Measurements from ENCODE around the gene TRABD2A.

Gene TRABD2A

DNA sequence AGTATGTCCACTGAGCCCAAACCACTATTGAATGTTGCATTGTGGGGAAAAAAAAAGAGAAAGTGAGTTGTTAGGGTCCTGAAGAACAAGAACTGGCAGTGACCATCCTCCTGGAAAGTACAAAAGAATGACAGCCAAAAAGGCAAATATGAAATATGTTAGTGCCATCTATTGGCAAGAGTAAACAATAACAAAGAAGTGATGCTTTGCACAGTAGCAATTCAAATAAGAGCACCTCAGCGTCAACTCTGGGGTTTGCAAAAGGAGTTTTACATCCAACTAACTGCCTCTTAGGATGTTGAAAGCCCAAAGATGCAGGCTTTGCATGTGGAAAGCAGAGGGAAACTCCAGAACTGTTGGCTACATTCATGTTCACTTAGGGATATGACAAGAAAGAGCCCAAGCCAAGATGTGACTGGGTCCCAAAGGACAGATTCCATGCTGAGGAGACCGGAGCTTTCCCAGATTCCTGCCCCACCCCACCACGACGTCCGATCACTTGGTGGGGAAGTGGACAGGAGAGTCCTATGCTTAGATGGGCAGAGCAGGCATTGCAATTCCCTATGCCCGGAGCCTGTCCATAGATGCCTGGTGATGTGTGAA lies 15.6 kb downstream of the TRABD2A start:
- H2AFZ ChIP-seq (ENCODE audit: low read length, unreplicated experiment), result no peak overlapping the region
- no peaks in the 10 kb centered on the region for H3K79me2 ChIP-seq (ENCODE audit: control insufficient read depth, insufficient read depth, low read length, unreplicated experiment)
- H3K27me3 ChIP-seq (ENCODE audit: insufficient read depth, low read length), result no peaks in the 10 kb centered on the region
- H3K4me1 ChIP-seq (ENCODE audit: control insufficient read depth, insufficient read depth, low read length, unreplicated experiment), result no peaks in the 10 kb centered on the region
- no peak overlapping the region for H3K4me3 ChIP-seq (ENCODE audit: low read depth, low read length)
- peaks cover 3% of the 10 kb centered on the region; the same call in 1 of the 2 replicates for H3K36me3 ChIP-seq (ENCODE audit: insufficient read depth, low read length)
- H3K27ac ChIP-seq (ENCODE audit: low read depth, low read length), result no peak overlapping the region

DNA sequence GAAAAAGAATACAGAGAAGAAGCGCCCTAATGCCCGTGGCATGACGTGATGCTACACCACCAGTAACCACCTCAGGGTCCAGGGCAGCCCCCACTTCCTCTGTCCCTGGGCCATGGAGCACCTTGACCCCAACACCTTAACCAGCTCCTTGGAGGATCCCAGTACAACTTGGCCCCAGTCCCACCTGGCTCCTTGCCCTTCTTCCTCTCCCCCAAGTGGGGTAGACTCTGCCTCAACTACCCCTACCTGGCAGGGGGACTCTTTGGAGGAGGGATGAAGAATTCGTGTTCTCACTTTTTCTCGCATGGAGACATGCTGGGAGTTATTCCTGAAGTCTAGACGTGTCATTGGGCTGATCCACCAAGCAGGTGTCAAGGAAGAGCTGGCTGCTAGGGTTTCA lies 18.9 kb downstream of the TRABD2A start:
- peaks cover 5% of the 10 kb centered on the region for H3K79me2 ChIP-seq (ENCODE audit: control insufficient read depth, insufficient read depth, low read length, unreplicated experiment)
- no peaks in the 10 kb centered on the region for H3K36me3 ChIP-seq (ENCODE audit: insufficient read depth, low read length)
- H3K27ac ChIP-seq (ENCODE audit: low read depth, low read length), result no peak overlapping the region

DNA sequence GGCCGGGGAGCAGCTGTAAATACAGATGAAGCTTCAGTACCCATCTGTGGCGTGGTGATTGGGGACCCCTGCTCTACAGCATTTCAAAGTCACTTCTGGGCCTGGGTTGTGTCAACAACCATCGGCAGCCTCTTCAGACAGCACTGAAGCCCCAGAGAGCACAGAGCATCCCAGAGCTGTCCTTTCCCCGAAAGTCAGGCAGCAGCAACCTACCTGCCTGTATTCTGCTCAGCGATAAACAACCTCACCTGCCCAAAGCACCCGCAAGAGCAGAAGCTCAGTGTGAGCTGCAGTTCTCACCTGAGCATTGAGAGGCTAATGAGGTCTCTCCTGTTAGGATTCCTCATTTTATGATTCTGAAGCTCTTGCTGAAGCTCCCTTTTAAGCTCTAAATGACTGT lies 19.3 kb downstream of the TRABD2A start:
- Histone ChIP-seq H3K4me1 (ENCODE audit: control insufficient read depth, insufficient read depth, low read length, unreplicated experiment) (peaks cover 6% of the 10 kb centered on the region), H2AFZ (ENCODE audit: low read length, unreplicated experiment) (no peak overlapping the region), H3K27me3 (ENCODE audit: insufficient read depth, low read length) (no peaks in the 10 kb centered on the region), H3K27ac (ENCODE audit: low read depth, low read length) (no peak overlapping the region), H3K4me3 (ENCODE audit: low read depth, low read length) (no peak overlapping the region), H3K36me3 (ENCODE audit: insufficient read depth, low read length) (no peaks in the 10 kb centered on the region), H3K79me2 (ENCODE audit: control insufficient read depth, insufficient read depth, low read length, unreplicated experiment) (peaks cover 5% of the 10 kb centered on the region)

More for the DNA sequence above, 18.9 kb downstream of the TRABD2A start:
- peaks cover 6% of the 10 kb centered on the region for H3K4me1 ChIP-seq (ENCODE audit: control insufficient read depth, insufficient read depth, low read length, unreplicated experiment)
- H2AFZ ChIP-seq (ENCODE audit: low read length, unreplicated experiment), result no peak overlapping the region
- H3K4me3 ChIP-seq (ENCODE audit: low read depth, low read length), result no peak overlapping the region
- H3K27me3 ChIP-seq (ENCODE audit: insufficient read depth, low read length), result no peaks in the 10 kb centered on the region

DNA sequence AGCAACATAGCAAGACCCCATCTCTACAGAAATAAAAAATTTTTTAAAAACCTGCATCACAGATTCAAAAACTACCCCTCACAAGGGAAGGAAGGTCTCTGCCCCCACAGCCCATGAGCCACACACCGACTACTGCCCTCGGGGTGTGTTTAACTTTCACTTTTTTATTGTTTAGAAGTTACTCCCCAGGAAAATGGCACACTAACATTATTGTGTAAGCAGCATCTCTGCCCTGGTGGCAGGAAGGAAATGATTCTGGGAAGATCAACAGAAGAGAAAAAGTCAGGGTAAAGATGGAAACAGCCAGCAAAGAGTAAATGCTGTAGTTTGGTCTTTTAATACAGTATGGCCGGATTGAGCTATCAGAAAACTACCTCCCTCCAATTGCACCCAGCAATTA lies 21.9 kb downstream of the TRABD2A start:
- Histone ChIP-seq H3K36me3 (ENCODE audit: insufficient read depth, low read length) (no peaks in the 10 kb centered on the region), H3K4me1 (ENCODE audit: control insufficient read depth, insufficient read depth, low read length, unreplicated experiment) (peaks cover 6% of the 10 kb centered on the region), H3K27me3 (ENCODE audit: insufficient read depth, low read length) (no peaks in the 10 kb centered on the region), H3K79me2 (ENCODE audit: control insufficient read depth, insufficient read depth, low read length, unreplicated experiment) (peaks cover 5% of the 10 kb centered on the region), H2AFZ (ENCODE audit: low read length, unreplicated experiment) (no peak overlapping the region), H3K4me3 (ENCODE audit: low read depth, low read length) (no peak overlapping the region), H3K27ac (ENCODE audit: low read depth, low read length) (no peak overlapping the region)

DNA sequence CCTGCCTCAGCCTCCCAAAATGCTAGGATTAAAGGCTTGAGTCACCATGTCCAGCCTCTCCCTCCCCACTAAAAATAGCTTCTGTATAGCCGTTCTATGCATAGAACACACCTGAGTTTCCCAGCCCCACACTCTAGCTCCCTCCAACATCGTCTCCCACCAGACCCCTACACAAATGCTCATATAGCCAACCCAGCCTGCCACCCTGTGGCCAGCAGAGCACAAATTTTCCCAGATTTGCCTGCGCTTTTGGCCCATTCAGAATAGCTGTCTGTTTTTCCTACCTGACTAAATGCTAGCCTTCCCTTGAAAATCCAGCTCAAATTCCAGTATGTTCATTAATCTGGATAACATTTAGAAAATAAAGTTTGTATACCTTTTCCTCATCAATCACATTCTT lies 22.8 kb downstream of the TRABD2A start:
- H3K36me3 ChIP-seq (ENCODE audit: insufficient read depth, low read length), result no peaks in the 10 kb centered on the region
- H3K4me3 ChIP-seq (ENCODE audit: low read depth, low read length), result no peak overlapping the region
- H3K79me2 ChIP-seq (ENCODE audit: control insufficient read depth, insufficient read depth, low read length, unreplicated experiment), result peaks cover 5% of the 10 kb centered on the region
- no peak overlapping the region for H3K27ac ChIP-seq (ENCODE audit: low read depth, low read length)
- no peak overlapping the region for H2AFZ ChIP-seq (ENCODE audit: low read length, unreplicated experiment)
- H3K27me3 ChIP-seq (ENCODE audit: insufficient read depth, low read length), result no peaks in the 10 kb centered on the region
- H3K4me1 ChIP-seq (ENCODE audit: control insufficient read depth, insufficient read depth, low read length, unreplicated experiment), result peaks cover 6% of the 10 kb centered on the region

DNA sequence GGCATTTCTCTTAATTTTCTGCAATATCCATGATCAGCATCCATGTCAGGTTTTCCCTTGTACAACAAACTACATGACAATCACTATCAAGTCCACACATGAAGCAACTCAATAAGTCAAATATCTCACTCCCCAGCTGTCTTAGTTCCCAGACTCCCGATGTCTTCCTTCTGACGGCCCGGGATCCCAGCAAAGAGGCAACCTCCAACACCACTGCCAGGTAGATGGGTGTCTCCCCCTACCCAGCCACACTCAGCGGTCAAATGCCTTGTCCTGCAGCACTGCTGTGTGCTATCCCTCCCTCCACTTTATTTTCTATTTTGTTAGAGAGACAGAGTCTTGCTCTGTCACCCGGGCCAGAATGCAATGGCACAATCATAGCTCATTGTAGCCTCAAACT lies 23.3 kb downstream of the TRABD2A start:
- Histone ChIP-seq H3K27me3 (ENCODE audit: insufficient read depth, low read length) (no peaks in the 10 kb centered on the region), H3K4me1 (ENCODE audit: control insufficient read depth, insufficient read depth, low read length, unreplicated experiment) (peaks cover 6% of the 10 kb centered on the region), H3K79me2 (ENCODE audit: control insufficient read depth, insufficient read depth, low read length, unreplicated experiment) (peaks cover 5% of the 10 kb centered on the region), H3K36me3 (ENCODE audit: insufficient read depth, low read length) (no peaks in the 10 kb centered on the region), H3K4me3 (ENCODE audit: low read depth, low read length) (no peak overlapping the region), H2AFZ (ENCODE audit: low read length, unreplicated experiment) (no peak overlapping the region), H3K27ac (ENCODE audit: low read depth, low read length) (no peak overlapping the region)

DNA sequence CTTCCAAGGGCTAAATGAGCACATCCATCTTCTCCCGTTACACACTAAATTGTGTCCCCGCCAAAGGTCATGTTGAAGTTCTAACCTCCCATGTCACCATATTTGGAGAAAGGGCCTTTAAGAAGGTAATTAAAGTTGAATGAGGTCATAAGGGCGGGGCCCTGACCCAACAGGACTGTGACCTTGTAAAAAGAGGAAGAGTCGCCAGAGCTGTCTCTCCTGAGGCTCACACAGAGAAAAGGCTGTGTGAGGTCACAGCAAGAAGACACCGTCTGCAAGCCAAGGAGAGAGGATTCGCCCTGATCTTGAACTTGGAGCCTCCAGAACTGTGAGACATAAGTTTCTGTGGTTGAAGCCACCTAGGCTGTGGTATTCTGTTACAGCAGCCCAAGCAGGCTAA lies 24.1 kb downstream of the TRABD2A start:
- Histone ChIP-seq H2AFZ (ENCODE audit: low read length, unreplicated experiment) (no peak overlapping the region), H3K36me3 (ENCODE audit: insufficient read depth, low read length) (no peaks in the 10 kb centered on the region), H3K4me3 (ENCODE audit: low read depth, low read length) (no peak overlapping the region), H3K27ac (ENCODE audit: low read depth, low read length) (no peak overlapping the region), H3K27me3 (ENCODE audit: insufficient read depth, low read length) (no peaks in the 10 kb centered on the region), H3K4me1 (ENCODE audit: control insufficient read depth, insufficient read depth, low read length, unreplicated experiment) (peaks cover 6% of the 10 kb centered on the region), H3K79me2 (ENCODE audit: control insufficient read depth, insufficient read depth, low read length, unreplicated experiment) (peaks cover 5% of the 10 kb centered on the region)

DNA sequence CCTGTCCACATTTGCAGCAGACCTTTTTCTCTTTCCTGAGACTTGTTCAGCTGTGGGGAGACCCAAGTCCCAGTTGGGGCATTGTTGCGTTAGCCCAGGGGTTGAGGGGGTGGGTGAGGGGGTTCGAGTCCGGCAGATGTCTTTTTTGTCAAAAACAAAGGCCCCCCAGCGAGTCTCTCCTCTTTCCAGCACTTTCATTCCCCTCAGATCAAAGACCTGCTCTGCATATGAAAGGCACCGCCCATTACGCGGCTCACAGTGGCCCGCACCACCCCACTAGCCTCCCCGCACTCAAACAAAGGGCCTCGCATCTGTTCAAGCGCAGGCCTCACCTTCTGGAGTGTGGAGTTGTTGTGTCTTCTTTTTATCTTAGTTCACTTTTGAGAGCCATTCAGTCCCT lies 25.2 kb downstream of the TRABD2A start:
- Histone ChIP-seq H3K79me2 (ENCODE audit: control insufficient read depth, insufficient read depth, low read length, unreplicated experiment) (peaks cover 5% of the 10 kb centered on the region), H3K4me3 (ENCODE audit: low read depth, low read length) (no peak overlapping the region)

DNA sequence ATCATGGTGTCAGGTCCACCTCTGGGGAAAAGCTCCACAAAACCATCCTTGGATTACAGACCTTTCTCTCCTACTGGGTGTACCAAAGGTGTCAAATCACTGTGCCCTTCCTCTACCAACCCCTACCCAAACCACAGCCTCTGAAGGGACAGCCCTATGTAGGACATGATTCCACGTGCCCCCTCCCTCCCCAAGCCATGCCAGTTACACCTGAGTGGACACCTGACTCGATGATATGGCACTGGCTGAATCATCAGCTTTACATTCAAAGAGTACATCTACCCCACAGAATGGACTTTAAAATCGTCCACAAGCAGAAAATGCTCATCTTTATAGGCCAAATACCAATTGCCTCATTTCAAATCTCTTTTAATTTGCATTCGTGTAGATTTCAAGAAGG lies 26.0 kb downstream of the TRABD2A start:
- Histone ChIP-seq H3K4me3 (ENCODE audit: low read depth, low read length) (no peak overlapping the region), H3K4me1 (ENCODE audit: control insufficient read depth, insufficient read depth, low read length, unreplicated experiment) (peaks cover 6% of the 10 kb centered on the region), H2AFZ (ENCODE audit: low read length, unreplicated experiment) (no peak overlapping the region), H3K27ac (ENCODE audit: low read depth, low read length) (no peak overlapping the region), H3K36me3 (ENCODE audit: insufficient read depth, low read length) (no peaks in the 10 kb centered on the region), H3K27me3 (ENCODE audit: insufficient read depth, low read length) (no peaks in the 10 kb centered on the region), H3K79me2 (ENCODE audit: control insufficient read depth, insufficient read depth, low read length, unreplicated experiment) (peaks cover 5% of the 10 kb centered on the region)

More for the DNA sequence above, 25.2 kb downstream of the TRABD2A start:
- Histone ChIP-seq H3K4me1 (ENCODE audit: control insufficient read depth, insufficient read depth, low read length, unreplicated experiment) (peaks cover 6% of the 10 kb centered on the region), H2AFZ (ENCODE audit: low read length, unreplicated experiment) (no peak overlapping the region), H3K27me3 (ENCODE audit: insufficient read depth, low read length) (no peaks in the 10 kb centered on the region), H3K36me3 (ENCODE audit: insufficient read depth, low read length) (no peaks in the 10 kb centered on the region), H3K27ac (ENCODE audit: low read depth, low read length) (no peak overlapping the region)

DNA sequence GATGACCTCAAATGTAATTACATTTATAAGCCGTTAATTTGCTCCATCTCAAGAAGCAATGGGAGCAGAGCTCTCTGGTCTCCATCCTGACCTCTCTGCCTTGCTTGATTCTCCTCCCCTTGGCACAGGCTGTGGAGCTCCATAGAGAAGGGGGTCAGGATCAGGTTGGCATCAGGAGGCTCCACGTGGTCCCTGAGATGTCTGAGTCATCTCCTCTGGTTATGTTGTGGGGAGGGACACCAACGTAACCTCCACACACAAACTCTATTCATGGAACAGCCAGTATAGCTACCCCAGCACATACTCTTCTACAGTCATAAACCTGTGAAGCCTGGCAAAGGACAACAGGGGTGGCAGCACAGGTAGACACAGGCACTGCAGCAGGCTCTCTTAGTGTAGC lies 29.0 kb downstream of the TRABD2A start:
- H3K4me1 ChIP-seq (ENCODE audit: control insufficient read depth, insufficient read depth, low read length, unreplicated experiment), result no peaks in the 10 kb centered on the region
- H2AFZ ChIP-seq (ENCODE audit: low read length, unreplicated experiment), result no peak overlapping the region
- no peaks in the 10 kb centered on the region for H3K27me3 ChIP-seq (ENCODE audit: insufficient read depth, low read length)
- H3K36me3 ChIP-seq (ENCODE audit: insufficient read depth, low read length), result no peaks in the 10 kb centered on the region
- H3K27ac ChIP-seq (ENCODE audit: low read depth, low read length), result no peak overlapping the region
- H3K79me2 ChIP-seq (ENCODE audit: control insufficient read depth, insufficient read depth, low read length, unreplicated experiment), result no peaks in the 10 kb centered on the region
- no peak overlapping the region for H3K4me3 ChIP-seq (ENCODE audit: low read depth, low read length)

DNA sequence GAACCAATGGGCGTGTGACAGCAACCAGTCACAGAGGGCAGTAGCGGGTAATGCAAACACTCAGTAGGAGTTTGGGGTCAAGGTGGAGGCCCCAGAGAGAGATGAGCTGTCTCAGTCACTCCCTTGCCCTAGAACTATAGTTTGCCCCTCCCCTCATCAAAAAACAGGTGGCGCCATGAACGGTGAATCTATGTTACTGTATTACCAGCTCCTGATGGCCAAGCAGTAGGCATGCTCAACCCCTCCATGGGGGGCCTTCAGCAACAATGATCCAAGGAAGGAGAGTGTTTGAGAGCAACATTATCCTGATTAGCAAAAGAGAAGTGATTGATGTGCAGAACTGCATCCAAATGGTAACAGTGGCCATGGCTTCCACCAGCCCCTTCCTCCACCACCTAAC lies 30.4 kb downstream of the TRABD2A start:
- H3K4me3 ChIP-seq (ENCODE audit: low read depth, low read length), result no peak overlapping the region
- H3K27ac ChIP-seq (ENCODE audit: low read depth, low read length), result no peak overlapping the region
- H3K4me1 ChIP-seq (ENCODE audit: control insufficient read depth, insufficient read depth, low read length, unreplicated experiment), result no peaks in the 10 kb centered on the region
- no peak overlapping the region for H2AFZ ChIP-seq (ENCODE audit: low read length, unreplicated experiment)
- no peaks in the 10 kb centered on the region for H3K36me3 ChIP-seq (ENCODE audit: insufficient read depth, low read length)
- no peaks in the 10 kb centered on the region for H3K27me3 ChIP-seq (ENCODE audit: insufficient read depth, low read length)
- no peaks in the 10 kb centered on the region for H3K79me2 ChIP-seq (ENCODE audit: control insufficient read depth, insufficient read depth, low read length, unreplicated experiment)

Data from ACC112 (cell line).